Measurements from ENCODE around the gene EXOSC10.

- TF ChIP-seq CTCF (conservative IDR thresholded peaks at IDR 0.05) (no peak), EZH2 (IDR thresholded peaks at IDR 0.05; ENCODE audit: low read depth) (no peak)
Measured at GRCh38 chr1:11142618-11143391, 43.1 kb upstream of the EXOSC10 start.

Data from PC-9 (cell line).